Stimulated activated CD8-positive, alpha-beta memory T cell treated with anti-CD3 and anti-CD28 coated beads, Interleukin-7, amount 100 ng/mL, for 24 hours (primary cell): ENCODE measurements around the gene SLC17A9.
A peak's percentile ranks its signal among the peaks of the same experiment; 100 is the strongest.

Experiments
- DNase-seq: peaks from one replicate; pipeline ENCODE4 v3.0.0-alpha.2; 2020; ENCODE audit warnings: low read depth

SLC17A9 gene, protein sequence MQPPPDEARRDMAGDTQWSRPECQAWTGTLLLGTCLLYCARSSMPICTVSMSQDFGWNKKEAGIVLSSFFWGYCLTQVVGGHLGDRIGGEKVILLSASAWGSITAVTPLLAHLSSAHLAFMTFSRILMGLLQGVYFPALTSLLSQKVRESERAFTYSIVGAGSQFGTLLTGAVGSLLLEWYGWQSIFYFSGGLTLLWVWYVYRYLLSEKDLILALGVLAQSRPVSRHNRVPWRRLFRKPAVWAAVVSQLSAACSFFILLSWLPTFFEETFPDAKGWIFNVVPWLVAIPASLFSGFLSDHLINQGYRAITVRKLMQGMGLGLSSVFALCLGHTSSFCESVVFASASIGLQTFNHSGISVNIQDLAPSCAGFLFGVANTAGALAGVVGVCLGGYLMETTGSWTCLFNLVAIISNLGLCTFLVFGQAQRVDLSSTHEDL

DNA sequence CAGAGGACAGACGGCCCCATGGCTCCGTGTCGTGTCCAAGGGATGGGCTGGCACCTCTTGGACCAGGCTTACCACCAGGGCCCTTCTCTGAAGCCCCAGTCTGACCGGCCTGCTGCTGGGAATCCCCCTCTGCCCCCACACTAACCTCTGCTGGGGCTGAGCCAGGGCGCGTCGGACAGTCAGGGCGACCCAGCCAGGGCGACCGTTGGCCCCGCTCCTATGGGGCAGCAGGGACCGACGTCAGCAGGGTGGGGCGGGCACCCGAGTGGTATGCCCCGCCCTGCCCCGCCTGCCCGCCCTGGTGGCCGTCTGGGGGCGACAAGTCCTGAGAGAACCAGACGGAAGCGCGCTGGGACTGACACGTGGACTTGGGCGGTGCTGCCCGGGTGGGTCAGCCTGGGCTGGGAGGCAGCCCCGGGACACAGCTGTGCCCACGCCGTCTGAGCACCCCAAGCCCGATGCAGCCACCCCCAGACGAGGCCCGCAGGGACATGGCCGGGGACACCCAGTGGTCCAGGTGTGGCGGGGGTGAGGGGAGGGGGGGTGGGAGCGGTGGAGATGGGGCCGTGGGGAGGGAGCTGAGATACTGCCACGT is at the start of gene SLC17A9:
SLC17A9 (plus strand) TSS at position 337 of the 595 bp plus-strand sequence; CDS start at position 459, 122 bp downstream.
- peak; percentile 37 for DNase-seq

DNA sequence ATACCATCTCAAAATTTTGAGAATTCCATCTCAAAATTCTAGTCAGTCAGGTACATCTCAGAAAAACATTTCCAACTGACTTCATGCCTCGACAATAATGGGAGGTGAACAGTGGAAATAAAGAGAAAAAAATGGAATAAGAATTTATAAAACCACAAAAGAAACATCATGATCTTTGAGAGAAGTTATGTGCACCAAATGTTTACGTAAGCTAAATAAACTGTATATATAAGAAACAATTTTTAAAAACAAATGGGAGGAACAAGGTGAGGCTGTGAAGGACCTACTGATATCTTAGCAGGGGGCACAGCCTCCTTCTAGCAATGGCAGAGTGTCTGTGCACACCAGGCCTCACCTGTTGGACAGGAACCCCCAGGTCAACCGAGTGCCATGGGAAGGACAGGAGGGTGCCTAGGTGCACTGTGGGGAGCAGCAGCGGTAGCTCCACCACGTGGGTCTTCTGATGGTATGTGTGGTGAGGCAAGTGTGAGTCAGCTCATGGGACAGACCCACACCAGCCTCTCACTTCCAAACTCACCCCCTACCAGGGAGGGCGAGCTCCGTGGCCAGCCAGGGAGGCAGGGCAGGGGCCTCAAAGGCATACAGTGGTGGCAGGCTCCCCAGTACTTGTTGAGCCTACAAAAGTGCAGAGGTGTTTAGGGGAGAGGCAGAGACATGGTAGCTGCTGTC is 49.4 kb upstream of the SLC17A9 start:
- no peak for DNase-seq

GRCh38 chr20:62905536-62906117 is 46.9 kb upstream of the SLC17A9 start:
- DNase-seq: no peak

DNA sequence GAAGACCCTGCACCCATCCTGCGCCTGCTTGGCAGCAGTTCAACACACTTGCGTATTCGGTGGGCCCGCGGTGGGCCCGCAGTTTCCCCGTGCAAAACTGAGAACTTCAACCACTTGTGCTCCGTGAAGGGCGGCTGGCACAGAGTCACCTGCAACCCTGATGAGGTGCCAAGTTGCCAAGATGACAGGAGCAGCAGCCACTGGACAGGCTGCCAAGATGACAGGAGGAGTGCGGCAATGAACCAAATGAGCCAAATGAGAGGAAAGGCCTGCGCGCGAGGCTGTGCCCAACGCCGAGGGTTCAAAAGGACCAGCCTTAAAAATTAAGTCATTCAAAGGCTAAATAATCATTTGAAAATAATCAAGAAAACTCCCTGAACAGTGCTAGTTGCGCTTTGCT is 46.3 kb upstream of the SLC17A9 start:
- DNase-seq: no peak

DNA sequence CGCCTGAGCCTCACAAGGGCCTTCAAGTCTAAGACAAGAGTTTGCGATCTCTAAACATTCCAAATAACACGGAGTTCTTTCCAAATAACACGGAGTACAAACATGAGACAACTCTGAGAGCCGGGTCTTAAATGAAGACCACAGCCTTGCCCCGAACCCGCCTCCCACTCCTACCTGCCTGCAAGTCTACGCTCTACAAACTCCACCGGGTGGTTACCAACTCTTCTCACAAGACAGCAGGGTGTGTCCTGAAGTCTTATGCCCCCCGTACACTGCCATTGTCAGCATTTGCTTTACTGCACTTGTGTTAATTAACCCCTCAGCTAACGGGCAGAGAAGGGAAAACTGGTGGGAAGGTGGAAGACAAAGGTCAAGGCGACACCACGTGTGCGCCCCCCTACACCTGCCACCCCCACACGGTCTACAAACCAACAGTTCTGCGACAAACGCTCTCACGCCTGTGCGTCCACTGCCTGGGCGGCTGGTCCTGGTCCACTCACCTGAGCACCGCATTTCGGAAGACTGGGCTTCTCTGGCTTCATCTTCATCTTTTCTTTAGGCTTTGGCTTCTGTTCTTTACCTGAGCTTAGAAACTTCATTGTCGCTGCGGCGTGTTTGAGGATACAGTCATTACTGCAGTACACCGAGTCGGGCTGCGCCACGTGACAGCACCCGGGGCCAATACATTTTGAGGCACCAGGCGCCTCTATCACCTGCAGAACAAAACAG is 45.7 kb upstream of the SLC17A9 start:
- no peak for DNase-seq

- DNase-seq: no peak
These were observed 44.9 kb upstream of the SLC17A9 start for GRCh38 chr20:62907384-62908317.

DNA sequence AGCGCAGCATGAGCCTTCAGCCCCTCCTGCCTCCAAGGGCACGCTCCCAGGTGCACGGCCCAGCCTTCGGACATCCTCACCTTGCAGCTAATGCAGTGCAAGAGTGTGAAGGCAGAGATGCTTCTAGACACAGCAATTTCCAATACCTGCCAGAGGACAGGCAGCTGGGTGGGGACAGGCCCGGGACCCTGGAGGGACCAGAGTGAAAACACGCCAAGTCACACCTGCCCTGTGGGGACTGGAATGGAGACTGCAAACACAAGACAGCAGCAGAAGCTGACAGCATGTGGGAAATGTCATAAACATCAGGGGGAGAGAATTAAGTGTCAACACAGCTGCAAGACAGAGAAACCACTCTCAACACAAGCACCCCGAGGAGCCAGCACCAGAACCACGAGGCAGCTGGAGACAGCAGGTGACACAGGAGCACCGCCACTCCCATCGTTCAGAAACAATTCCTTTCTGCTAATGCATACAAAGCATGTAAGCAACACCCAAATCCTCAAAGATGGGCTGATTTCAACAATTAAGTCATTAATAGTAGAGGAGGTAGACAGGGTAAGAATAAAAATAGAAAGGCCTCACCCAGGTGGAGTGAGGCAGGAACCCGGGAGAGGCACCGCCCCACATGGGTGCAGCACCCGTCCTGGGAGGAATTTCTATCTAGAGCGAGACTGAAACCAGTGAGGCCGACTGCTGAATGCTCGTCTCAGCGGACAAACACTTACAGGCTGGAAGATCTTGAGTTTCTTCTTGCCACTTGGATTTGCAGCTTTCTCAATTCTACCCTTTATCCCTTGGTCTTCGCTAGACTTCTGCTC is 43.3 kb upstream of the SLC17A9 start:
- no peak for DNase-seq

DNA sequence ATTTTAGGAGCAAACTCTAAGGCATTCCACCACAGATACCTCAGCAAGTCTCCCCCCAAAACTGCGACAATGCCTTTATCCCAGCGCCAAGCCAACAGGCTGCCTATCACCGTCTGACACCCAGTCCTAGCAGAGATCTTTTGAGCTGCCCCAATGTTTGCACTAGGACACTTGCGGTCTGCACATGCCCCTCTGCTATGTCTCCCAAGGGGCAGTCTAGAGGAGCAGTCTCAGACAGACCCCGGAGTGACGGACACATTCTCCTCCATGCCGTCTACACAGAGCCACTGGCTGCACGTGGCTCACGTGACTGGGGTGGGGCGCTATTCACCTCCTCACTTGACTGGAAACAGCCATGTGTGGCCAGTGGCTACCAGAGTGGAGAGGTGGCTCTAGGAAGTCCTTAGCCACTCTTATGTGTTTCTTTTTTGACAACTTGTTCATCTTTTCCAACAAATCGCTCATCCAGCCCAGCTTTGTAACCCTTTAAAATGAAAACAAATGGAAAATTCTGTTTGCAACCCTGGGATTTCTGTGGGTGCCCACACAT is 42.2 kb upstream of the SLC17A9 start:
- DNase-seq: no peak

DNA sequence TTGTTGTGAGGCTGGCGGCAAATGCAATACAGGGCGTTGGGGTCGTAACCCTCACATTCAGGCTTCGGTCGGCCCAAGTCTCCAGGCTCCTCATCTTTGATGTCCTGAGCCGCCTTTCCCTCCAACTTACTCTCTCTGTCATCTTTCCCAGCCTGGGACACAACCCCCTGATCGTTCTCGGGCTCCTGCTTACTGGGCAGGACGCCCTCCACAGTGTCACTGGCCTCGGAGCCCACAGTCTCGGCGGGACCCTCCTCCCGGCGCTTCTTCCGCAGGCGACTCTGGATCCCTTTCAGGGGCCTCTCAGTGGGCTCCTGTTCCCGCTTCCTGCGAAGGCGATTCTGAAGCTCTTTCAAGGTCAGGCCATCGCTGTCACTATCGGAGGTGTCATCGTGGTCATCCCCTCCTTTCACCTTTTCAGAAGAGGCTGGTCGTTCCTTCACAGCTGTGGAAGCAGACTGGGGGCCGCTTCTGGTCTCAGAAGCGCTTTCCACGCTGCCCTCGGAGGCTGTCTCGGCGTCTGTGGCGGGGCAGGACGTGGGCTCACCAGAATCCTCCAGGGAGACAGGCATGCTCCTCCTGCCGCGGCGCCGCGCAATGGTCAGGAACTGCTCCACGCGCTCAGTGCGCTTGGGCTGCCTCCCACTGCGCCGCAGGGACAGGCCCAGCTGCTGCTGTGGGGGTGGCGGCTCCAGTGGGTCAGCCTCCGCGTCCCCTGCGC is 41.6 kb upstream of the SLC17A9 start:
- no peak for DNase-seq

- no peak for DNase-seq
These were observed 40.7 kb upstream of the SLC17A9 start for GRCh38 chr20:62911701-62912280.

DNA sequence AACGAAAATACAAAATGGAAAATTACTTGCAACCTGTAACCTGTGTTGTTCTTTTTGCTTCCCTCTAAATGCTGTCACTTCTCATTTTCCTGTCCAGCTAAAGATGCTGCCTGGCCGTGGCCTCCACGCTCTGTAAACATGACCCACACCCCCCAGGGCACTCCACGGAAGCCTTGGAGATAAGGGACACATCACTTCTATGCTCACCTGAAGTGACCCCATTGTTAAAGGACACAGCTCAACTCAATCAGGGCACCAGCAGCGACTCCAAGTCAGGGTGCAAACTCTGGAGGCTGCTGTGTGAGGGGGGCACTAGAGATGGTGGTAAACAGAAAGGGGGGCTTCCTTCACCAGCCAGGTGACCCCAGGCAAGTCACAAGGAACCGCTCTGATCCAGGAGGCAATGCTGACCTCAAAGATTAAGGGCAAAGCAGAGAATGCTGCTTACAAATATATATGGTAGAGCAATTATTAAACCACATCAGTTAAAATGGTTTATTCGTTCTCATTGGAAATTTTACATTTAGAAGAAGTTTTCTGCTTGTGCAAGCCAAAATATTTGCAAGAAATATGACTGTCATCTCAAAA is 39.4 kb upstream of the SLC17A9 start:
- DNase-seq: no peak

DNA sequence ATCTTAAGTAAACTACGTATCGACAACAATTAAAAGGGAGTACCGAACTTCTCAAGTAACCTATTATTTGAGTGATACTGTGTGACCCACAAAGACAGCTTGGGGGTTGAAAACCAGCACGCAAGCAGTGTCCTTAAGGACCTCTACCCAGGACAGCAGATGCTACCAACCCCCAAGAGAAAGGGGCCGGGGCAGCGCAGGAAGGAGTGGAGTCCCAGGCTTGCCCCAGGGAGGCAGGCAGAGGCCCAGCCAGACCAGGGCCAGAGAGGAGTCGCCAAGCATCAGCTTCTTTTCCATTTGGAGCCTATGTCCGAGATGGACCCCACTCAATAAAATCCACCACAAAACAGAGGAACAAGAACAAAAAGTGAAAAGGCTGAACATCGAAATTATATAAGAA is 38.1 kb upstream of the SLC17A9 start:
- no peak for DNase-seq

GRCh38 chr20:62914970-62915457 is 37.5 kb upstream of the SLC17A9 start:
- DNase-seq: no peak

GRCh38 chr20:62916703-62917476 is 35.6 kb upstream of the SLC17A9 start:
- DNase-seq: no peak

DNA sequence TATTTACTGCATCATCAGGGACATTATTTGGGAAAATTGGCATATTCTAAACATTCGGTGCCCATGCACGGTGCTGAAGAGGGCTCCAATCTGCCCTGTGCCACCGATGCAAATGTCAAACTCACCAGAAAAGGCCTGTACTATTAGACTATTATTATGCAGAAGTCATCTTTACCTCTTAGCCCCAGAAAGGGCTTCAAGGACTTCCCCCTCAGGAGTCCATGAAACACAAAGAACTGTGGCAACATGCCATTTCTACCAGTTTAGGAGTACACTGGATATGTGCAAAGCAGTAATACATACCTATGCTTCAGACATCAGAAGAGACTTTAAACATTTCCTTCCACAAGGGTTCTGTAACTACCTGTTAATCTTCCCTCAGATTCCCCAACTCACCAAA is 34.8 kb upstream of the SLC17A9 start:
- DNase-seq: no peak

- DNase-seq: no peak
These were observed 34.4 kb upstream of the SLC17A9 start for GRCh38 chr20:62918147-62918546.

DNA sequence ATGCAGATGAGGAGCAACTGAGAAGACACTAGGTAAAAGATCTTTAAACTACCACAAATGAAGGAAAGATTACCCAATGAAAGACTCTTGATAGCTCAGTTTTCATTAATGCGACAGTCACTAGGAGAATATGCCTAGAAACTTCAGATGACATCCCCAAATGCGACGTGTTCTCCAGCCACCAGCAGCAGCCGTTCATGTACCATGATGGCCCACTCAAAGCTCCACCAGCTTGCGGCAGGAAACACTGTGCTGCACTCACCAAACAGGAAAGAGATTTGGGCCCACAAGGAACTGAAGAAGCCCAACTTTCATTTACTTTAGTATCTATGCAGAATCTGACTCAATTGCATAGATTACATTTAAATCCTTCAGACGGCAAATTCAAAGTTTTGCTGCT is 33.7 kb upstream of the SLC17A9 start:
- DNase-seq: no peak
